Cardiac fibroblast (primary cell): ENCODE data around the gene RASAL1.

Experiments
- DNase-seq, 2 donors: peaks; one replicate each; pipeline versions ENCODE4 v3.0.0 to v3.0.0-alpha.2; 2010; ENCODE audit warnings: low read depth in 2 of 2
- H3K4me3 ChIP-seq, 2 donors: replicated peaks in 1 of 2; 1 replicate in 1 of 2; 2 replicates in 1 of 2; pipeline ENCODE4 v1.5.1; 2011; ENCODE audit warnings: low read depth in 2 of 2, low read length in 2 of 2, mild to moderate bottlenecking in 2 of 2, moderate library complexity in 1 of 2
- TF ChIP-seq, protein P1 (sequence below): IDR thresholded peaks from one replicate; pipeline ENCODE4 v1.5.1; 2011; ENCODE audit warnings: low read depth, mild to moderate bottlenecking, low read length, inconsistent platforms

The RASAL1 gene

DNA sequence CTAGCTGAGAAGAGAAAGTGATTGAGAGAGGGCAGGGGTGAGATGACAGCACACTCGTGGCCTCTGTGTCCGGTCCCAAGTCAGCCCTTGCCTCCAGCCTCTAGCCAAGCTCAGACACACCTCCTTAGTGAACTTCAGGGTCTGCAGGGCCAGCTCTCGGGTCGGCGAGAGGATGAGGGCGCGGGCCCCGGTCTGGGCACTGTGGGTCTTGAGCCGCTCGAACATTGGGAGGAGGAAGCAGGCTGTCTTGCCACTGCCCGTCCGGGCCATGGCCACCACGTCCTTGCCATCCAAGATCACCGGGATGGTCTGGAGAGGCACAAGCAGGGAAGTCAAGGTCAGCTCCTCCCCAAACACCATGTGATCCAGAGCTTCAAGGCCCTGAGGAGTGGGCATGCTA lies 43.5 kb upstream of the RASAL1 start:
- no peak overlapping the region for H3K4me3 ChIP-seq
- no peak for DNase-seq
- TF ChIP-seq, protein P1, sequence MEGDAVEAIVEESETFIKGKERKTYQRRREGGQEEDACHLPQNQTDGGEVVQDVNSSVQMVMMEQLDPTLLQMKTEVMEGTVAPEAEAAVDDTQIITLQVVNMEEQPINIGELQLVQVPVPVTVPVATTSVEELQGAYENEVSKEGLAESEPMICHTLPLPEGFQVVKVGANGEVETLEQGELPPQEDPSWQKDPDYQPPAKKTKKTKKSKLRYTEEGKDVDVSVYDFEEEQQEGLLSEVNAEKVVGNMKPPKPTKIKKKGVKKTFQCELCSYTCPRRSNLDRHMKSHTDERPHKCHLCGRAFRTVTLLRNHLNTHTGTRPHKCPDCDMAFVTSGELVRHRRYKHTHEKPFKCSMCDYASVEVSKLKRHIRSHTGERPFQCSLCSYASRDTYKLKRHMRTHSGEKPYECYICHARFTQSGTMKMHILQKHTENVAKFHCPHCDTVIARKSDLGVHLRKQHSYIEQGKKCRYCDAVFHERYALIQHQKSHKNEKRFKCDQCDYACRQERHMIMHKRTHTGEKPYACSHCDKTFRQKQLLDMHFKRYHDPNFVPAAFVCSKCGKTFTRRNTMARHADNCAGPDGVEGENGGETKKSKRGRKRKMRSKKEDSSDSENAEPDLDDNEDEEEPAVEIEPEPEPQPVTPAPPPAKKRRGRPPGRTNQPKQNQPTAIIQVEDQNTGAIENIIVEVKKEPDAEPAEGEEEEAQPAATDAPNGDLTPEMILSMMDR: no peak

DNA sequence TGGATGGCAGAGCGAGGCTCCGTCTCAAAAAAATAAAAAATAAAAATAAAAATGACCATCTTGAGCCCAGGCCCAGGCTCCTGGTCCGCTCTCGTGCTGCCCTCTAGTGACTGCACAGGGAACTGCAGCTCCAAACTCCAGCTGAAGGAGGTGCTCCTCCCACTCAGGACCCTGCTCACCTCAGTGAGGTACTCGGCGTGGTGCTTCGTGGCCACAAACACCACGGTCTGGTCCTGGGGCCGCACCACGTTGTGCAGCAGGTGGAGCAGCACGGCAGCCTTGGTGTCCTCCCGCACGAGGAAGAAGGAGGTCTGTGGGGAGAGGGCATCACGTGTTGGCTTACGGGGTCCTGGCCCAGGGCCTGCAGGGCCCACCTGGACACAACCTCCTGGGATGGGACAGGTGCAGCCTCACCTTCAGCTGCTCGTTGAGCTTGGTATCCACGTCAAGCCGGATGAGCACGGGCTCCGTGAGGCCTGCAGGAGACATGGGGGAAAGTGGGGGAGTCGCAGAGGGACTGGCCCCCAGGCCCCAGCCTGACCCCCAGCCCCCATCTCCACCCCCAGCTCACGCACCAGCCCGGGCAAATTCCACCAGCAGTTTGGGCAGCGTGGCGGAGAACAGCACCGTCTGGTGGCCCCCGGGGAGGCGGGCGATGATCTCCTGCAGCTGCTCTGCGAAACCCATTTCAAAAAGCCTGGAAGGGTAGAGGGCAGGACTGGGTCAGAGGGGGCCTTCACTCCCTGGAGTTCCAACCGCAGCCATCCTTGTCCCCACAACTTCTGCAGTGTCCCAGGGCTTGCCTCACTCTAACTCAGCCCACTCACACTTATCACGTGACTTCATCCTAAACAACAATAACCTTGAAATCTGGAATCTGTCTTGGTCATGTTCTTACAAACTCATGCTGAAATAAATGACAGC lies 39.2 kb upstream of the RASAL1 start:
- H3K4me3 ChIP-seq: no peak overlapping the region
- peak; percentile 75 to 76 for DNase-seq
- TF ChIP-seq, protein P1: peak; percentile 99

DNA sequence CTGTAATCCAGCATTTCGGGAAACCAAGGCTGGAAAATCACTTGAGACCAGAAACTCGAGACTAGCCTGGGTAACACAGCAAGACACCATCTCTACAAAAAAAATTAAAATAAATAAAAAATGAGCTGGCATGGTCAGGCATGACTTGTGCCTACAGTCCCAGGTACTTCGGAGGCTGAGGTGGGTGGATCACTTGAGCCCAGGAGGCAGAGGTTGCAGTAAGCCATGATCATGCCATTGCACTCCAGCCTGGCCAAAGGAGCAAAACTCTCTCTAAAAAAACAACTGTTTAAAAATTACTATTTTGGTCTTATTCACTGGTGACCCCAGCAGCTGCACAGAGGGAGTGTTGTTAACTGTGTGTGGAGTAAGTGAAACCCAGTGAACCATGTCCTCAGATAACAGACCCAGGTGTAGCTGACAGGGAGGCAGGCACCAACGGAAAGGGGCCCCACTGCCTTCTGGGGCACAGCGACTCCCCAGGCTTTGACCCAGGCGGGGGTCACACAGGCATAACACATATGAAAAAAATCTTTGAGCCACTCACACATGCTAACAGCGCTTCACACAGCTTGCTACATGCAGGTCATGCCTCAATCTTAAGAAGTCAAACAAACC lies 37.6 kb upstream of the RASAL1 start:
- TF ChIP-seq, protein P1: no peak
- H3K4me3 ChIP-seq: no peak overlapping the region
- no peak for DNase-seq

DNA sequence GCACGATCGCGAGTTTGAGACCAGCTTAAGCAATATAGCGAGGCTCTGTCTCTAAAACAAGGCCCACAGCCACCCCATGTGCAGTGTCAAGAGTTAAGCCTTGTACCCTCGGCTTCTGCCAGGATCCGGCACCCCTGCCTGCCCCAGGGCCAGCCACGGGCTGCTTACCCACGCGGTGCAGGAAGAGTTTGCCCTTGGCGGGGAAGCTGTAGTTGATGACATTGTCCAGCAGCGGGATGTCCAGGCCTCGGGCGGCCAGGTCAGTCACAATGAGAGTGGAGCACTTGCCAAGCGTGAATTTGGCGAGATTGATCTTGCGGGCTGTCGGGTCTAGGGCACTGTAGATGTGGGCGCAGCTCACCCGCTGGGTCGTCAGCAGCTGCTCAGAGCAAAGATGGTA lies 36.6 kb upstream of the RASAL1 start:
- H3K4me3 ChIP-seq: no peak overlapping the region
- TF ChIP-seq, protein P1: no peak
- DNase-seq: no peak

DNA sequence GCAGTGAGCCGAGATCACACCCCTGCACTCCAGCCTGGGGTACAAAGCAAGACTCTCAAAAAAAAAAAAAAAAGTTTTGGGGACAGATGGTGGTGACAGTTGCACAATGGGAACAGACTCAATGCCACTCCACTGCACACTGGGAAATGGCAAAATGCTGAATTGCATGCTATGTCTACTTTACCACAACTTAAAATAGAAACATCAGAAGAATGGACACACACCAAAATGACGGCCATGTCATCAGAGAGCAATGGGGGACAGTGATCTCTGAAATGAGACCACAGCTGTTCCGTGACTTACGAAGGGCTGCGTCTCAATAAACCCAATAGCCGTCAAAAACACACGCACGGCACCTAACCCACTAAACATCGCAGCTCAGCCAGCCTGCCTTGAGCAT lies 36.0 kb upstream of the RASAL1 start:
- DNase-seq: no peak
- H3K4me3 ChIP-seq: no peak overlapping the region
- TF ChIP-seq, protein P1: no peak

DNA sequence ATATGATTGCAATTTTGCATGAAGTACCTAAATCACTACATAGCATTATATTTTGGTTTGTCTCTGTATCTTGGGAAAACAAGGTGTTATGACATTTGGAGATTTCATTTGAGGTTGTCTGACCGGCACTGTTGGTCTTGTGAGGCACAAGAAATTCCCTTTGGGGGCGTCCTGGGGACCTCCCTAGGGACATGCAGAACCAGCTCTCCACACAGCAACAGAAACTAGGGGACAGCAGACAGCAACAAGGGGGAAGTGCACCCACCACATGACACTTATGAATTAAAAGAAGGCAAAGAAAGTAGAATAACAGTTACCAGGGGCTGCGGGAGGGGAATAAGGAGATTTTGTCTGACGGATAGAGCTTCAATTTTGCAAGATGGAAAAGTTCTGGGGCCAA lies 35.4 kb upstream of the RASAL1 start:
- TF ChIP-seq, protein P1: no peak
- H3K4me3 ChIP-seq: no peak overlapping the region
- DNase-seq: no peak
